PC-3 (cell line): ENCODE data around the gene TAF10. TPM values are rescaled to one million over a fixed set of nuclear protein-coding genes. Genes with fewer than 3 reads are reported as not detected.

Experiments used
- ATAC-seq: fragments of 200-7000 bp; cut with Tn5 transposase; 2 replicates; pipeline ENCODE4 v1.9.1; 2020; ENCODE audit warnings: mild to moderate bottlenecking, moderate library complexity
- BruUV-seq: library from RNA; stranded (reverse); fragments of 400-500 nt; replicated peaks from 2 replicates; lab custom pipeline; 2021; lab: Mats Ljungman, UMichigan
- CTCF ChIA-PET: fragments of 300-600 bp; sonication (Branson Sonifier 250); formaldehyde crosslinking; loops from one replicate; lab custom pipeline; 2022; ENCODE audit warnings: antibody characterized with exemption; lab: Charles Lee
- POLR2A ChIA-PET: fragments of 300-600 bp; sonication (Branson Sonifier 250); formaldehyde crosslinking; loops from one replicate; lab custom pipeline; 2022; ENCODE audit warnings: antibody characterized with exemption; ENCODE audit not compliant: unreplicated experiment; lab: Charles Lee
- DNase-seq: peaks from one replicate; pipeline ENCODE4 v3.0.0-alpha.2; 2015
- H2AFZ ChIP-seq: fragments of 300-600 bp; sonication (generic); 2 replicates; pipeline ENCODE4 v1.6.0; 2016; ENCODE audit warnings: antibody characterized with exemption, low read length
- H3F3A ChIP-seq: fragments of 300-600 bp; sonication (generic); one replicate; pipeline ENCODE4 v1.6.0; 2017; ENCODE audit warnings: antibody characterized with exemption, low read length, control low read depth, mild to moderate bottlenecking; ENCODE audit not compliant: unreplicated experiment
- H3K27ac ChIP-seq: fragments of 300-600 bp; sonication (generic); 2 replicates; pipeline ENCODE4 v1.5.1; 2016; ENCODE audit warnings: mild to moderate bottlenecking, low read length
- H3K27me3 ChIP-seq: fragments of 300-600 bp; sonication (generic); 2 replicates; pipeline ENCODE4 v1.6.1; 2016; ENCODE audit warnings: low read length, mixed read lengths
- H3K36me3 ChIP-seq: fragments of 300-600 bp; sonication (generic); 2 replicates; pipeline ENCODE4 v1.6.1; 2016; ENCODE audit warnings: low read depth, mixed run types, low read length, mixed read lengths
- H3K4me1 ChIP-seq: fragments of 300-600 bp; sonication (generic); 2 replicates; pipeline ENCODE4 v1.5.1; 2016; ENCODE audit warnings: low read length; ENCODE audit not compliant: insufficient read depth
- H3K4me2 ChIP-seq: fragments of 300-600 bp; sonication (generic); 2 replicates; pipeline ENCODE4 v1.6.0; 2016; ENCODE audit warnings: low read length
- H3K4me3 ChIP-seq: fragments of 300-600 bp; sonication (generic); 2 replicates; pipeline ENCODE4 v1.5.1; 2016; ENCODE audit warnings: mild to moderate bottlenecking, low read length, mixed read lengths
- H3K79me2 ChIP-seq: fragments of 300-600 bp; sonication (generic); 2 replicates; pipeline ENCODE4 v1.6.1; 2017; ENCODE audit warnings: low read length, mixed read lengths
- H3K9ac ChIP-seq: fragments of 300-600 bp; sonication (generic); 2 replicates; pipeline ENCODE4 v1.6.0; 2016; ENCODE audit warnings: mild to moderate bottlenecking, low read length
- H3K9me2 ChIP-seq: fragments of 300-600 bp; sonication (generic); replicated peaks from 2 replicates; pipeline ENCODE4 v1.6.1; 2016; ENCODE audit warnings: mixed run types, low read length, mixed read lengths
- H3K9me3 ChIP-seq: fragments of 300-600 bp; sonication (generic); 2 replicates; pipeline ENCODE4 v1.6.1; 2016; ENCODE audit warnings: low read length, mixed read lengths
- H4K20me1 ChIP-seq: fragments of 300-600 bp; sonication (generic); 2 replicates; pipeline ENCODE4 v1.6.1; 2016; ENCODE audit warnings: low read length, mixed read lengths
- EZH2 ChIP-seq: fragments of 300-600 bp; sonication (generic); IDR thresholded peaks from one replicate; pipeline ENCODE4 v1.6.1; 2017; ENCODE audit warnings: antibody characterized with exemption, mild to moderate bottlenecking, low read length; ENCODE audit not compliant: unreplicated experiment
- EZH2phosphoT487 ChIP-seq: fragments of 300-600 bp; sonication (generic); IDR thresholded peaks from 2 replicates; pipeline ENCODE4 v1.6.1; 2018; ENCODE audit warnings: mild to moderate bottlenecking, antibody characterized with exemption, low read length, borderline replicate concordance
- intact Hi-C: fragments of 100-400 bp; cut with micrococcal nuclease; formaldehyde crosslinking; loops from 2 replicates; pipeline ENCODE4 v1.9.0; 2023
- total RNA-seq: library from RNA; depleted of rRNA; stranded (reverse); fragments of >200 nt; gene quantifications from 2 replicates; pipeline ENCODE4 v1.2.3, GENCODE V29; 2014
- TF ChIP-seq, protein P1 (sequence below): fragments of 300-600 bp; sonication (generic); conservative IDR thresholded peaks from 2 replicates; pipeline ENCODE4 v1.5.1; 2017; ENCODE audit warnings: antibody characterized with exemption, low read depth, mild to moderate bottlenecking, low read length

The TAF10 gene
- total RNA-seq, 1 experiment from 2014 or later = 102 TPM

GRCh38 chr11:6656584-6656915 lies 44.5 kb upstream of the TAF10 start:
- BruUV-seq = no TSS peak
- Histone ChIP-seq H4K20me1 (no peaks in the 10 kb centered on the region), H3K9ac (no peak overlapping the region), H3K36me3 (no peaks in the 10 kb centered on the region), H2AFZ (no peak overlapping the region), H3K4me2 (no peak overlapping the region), H3K4me1 (no peaks in the 10 kb centered on the region), H3F3A (no peaks in the 10 kb centered on the region), H3K4me3 (no peak overlapping the region), H3K27me3 (peaks cover 45% of the 10 kb centered on the region), H3K9me2 (no peaks in the 10 kb centered on the region), H3K79me2 (no peaks in the 10 kb centered on the region), H3K9me3 (no peaks in the 10 kb centered on the region), H3K27ac (no peak overlapping the region)
- ATAC-seq (no peak), DNase-seq (no peak)
- intact Hi-C loops = no loop called here
- CTCF ChIA-PET = no interaction called here
- TF ChIP-seq, protein P1, sequence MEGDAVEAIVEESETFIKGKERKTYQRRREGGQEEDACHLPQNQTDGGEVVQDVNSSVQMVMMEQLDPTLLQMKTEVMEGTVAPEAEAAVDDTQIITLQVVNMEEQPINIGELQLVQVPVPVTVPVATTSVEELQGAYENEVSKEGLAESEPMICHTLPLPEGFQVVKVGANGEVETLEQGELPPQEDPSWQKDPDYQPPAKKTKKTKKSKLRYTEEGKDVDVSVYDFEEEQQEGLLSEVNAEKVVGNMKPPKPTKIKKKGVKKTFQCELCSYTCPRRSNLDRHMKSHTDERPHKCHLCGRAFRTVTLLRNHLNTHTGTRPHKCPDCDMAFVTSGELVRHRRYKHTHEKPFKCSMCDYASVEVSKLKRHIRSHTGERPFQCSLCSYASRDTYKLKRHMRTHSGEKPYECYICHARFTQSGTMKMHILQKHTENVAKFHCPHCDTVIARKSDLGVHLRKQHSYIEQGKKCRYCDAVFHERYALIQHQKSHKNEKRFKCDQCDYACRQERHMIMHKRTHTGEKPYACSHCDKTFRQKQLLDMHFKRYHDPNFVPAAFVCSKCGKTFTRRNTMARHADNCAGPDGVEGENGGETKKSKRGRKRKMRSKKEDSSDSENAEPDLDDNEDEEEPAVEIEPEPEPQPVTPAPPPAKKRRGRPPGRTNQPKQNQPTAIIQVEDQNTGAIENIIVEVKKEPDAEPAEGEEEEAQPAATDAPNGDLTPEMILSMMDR = no peak
- TF ChIP-seq EZH2 = no peak
- no peak for TF ChIP-seq EZH2phosphoT487
- POLR2A ChIA-PET = interaction anchor here (0.6 kb wide), 1 partner anchor 27 kb away, joined by 4 read pairs; the partner anchor contains the start of gene MRPL17

DNA sequence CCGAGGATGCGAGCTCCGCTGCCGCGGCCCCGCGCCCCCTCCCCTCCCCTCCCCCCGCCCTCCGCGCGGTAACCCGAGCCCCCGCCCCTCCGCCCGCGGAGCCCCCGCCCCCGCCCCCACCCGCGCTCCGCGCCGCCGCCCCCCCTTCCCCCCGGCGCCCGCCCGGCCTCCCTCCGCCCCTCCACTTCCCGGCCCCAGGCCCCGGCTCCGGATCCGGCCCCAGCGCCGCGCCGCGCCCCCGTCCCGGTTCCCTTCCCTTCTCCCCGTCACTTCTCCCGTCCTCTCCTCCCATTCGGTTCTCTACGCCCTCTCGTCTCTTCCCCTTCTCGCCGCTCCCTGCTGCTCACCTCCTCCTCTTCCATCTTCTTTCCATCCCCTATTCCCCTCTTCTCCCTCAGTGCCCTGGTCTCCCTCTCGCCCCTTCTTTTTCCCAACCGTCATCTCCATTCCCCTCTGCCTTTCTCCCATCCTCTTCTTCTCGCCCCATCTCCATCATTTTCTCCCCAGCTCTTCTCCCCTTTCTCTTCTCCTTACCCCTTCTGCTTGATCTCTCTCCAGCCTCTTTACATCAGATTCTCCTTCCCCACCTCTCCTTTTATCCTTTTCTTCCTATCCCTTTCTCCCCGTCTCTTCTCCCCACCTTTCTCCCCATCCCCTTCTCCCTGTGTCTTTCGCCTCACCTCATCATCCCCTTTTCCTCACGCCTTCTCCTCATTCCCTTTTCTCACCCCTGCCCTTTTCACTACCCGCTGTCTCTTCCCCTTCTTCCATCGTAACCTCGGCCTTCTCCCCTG lies 44.0 kb upstream of the TAF10 start, which contains the start of gene DCHS1:
Gene DCHS1 (minus strand): TSS at position 20 of the 794 bp plus-strand sequence. CDS start 14,196 bp downstream, outside the sequence.
- ChIA-PET POLR2A (no interaction called here), CTCF (no interaction called here)
- H3K4me3 ChIP-seq = no peak within 1 kb of the TSS
- BruUV-seq = no TSS peak
- TF ChIP-seq EZH2phosphoT487 (no peak), EZH2 (no peak)
- TF ChIP-seq, protein P1 = no peak
- no peaks in the 10 kb centered on the region for H3F3A ChIP-seq
- no peaks in the 10 kb centered on the region for H3K79me2 ChIP-seq
- no peak for DNase-seq
- no peaks in the 10 kb centered on the region for H3K9me3 ChIP-seq
- intact Hi-C loops = no loop called here
- no peak within 1 kb of the TSS for H3K9ac ChIP-seq
- no peak within 1 kb of the TSS for H3K27ac ChIP-seq
- no peak for ATAC-seq
- H2AFZ ChIP-seq = no peak within 1 kb of the TSS
- H3K9me2 ChIP-seq = no peaks in the 10 kb centered on the region
- H3K27me3 ChIP-seq = peaks cover 48% of the 10 kb centered on the region
- no peaks in the 10 kb centered on the region for H3K36me3 ChIP-seq
- H3K4me2 ChIP-seq = no peak within 1 kb of the TSS
- H4K20me1 ChIP-seq = no peaks in the 10 kb centered on the region
- H3K4me1 ChIP-seq = no peaks in the 10 kb centered on the region; the same call in 1 of the 2 replicates
